HL-60 (cell line): ENCODE measurements around the gene HOOK2.

Experiments
- DNase-seq, 2 experiments: peaks; one replicate each; pipeline ENCODE4 v3.0.0-alpha.2; 2010 to 2020; ENCODE audit warnings: low read depth in 1 of 2, low spot score in 1 of 2
- H3K27ac ChIP-seq: fragments of 250-450 bp; sonication (Bioruptor Pico); replicated peaks from 2 replicates; pipeline ENCODE4 v1.5.1; 2020; ENCODE audit warnings: mild to moderate bottlenecking, moderate library complexity
- H3K27me3 ChIP-seq: fragments of 250-450 bp; sonication (Bioruptor Pico); 2 replicates; pipeline ENCODE4 v1.5.1; 2021; ENCODE audit warnings: mild to moderate bottlenecking, moderate library complexity; ENCODE audit not compliant: insufficient read depth, poor library complexity, severe bottlenecking
- H3K4me3 ChIP-seq: replicated peaks from 2 replicates; pipeline ENCODE4 v1.5.1; 2011; ENCODE audit warnings: mild to moderate bottlenecking, control low read depth, low read length; ENCODE audit not compliant: insufficient read depth
- GABPA ChIP-seq: IDR thresholded peaks from 2 replicates; pipeline ENCODE4 v1.6.1; 2012; ENCODE audit warnings: low read depth
- POLR2AphosphoS5 ChIP-seq: IDR thresholded peaks from 2 replicates; pipeline ENCODE4 v1.6.1; 2012; ENCODE audit warnings: low read depth
- SPI1 ChIP-seq: IDR thresholded peaks from 2 replicates; pipeline ENCODE4 v1.6.1; 2012; ENCODE audit warnings: low read depth, mild to moderate bottlenecking, borderline replicate concordance
- TF ChIP-seq, protein P1 (sequence below): IDR thresholded peaks from 2 replicates; pipeline ENCODE4 v1.6.1; 2012; ENCODE audit warnings: low read depth; ENCODE audit not compliant: insufficient replicate concordance
- TF ChIP-seq, protein P2 (sequence below): IDR thresholded peaks from one replicate; pipeline ENCODE4 v1.5.1; 2011; ENCODE audit warnings: low read length, control low read depth, inconsistent platforms; ENCODE audit not compliant: insufficient read depth

The HOOK2 gene

DNA sequence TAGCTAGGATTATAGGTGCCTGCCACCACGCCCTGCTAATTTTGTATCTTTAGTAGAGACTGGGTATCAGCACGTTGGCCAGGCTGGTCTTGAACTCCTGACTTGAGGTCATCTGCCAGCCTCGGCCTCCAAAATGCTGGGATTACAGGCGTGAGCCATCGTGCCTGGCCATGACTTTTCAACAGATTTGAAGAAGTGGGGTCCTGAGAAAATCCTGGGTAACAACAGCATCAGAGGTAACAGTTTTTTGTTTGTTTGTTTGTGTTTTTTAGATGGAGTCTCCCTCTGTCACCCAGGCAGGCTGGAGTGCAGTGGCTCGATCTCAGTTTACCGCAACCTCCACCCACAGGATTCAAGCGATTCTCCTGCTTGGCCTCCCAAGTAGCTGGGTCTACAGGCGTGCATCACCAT, 19.6 kb upstream of the HOOK2 start:
- no peaks in the 10 kb centered on the region for H3K27me3 ChIP-seq
- DNase-seq: no peak
- TF ChIP-seq, protein P1, sequence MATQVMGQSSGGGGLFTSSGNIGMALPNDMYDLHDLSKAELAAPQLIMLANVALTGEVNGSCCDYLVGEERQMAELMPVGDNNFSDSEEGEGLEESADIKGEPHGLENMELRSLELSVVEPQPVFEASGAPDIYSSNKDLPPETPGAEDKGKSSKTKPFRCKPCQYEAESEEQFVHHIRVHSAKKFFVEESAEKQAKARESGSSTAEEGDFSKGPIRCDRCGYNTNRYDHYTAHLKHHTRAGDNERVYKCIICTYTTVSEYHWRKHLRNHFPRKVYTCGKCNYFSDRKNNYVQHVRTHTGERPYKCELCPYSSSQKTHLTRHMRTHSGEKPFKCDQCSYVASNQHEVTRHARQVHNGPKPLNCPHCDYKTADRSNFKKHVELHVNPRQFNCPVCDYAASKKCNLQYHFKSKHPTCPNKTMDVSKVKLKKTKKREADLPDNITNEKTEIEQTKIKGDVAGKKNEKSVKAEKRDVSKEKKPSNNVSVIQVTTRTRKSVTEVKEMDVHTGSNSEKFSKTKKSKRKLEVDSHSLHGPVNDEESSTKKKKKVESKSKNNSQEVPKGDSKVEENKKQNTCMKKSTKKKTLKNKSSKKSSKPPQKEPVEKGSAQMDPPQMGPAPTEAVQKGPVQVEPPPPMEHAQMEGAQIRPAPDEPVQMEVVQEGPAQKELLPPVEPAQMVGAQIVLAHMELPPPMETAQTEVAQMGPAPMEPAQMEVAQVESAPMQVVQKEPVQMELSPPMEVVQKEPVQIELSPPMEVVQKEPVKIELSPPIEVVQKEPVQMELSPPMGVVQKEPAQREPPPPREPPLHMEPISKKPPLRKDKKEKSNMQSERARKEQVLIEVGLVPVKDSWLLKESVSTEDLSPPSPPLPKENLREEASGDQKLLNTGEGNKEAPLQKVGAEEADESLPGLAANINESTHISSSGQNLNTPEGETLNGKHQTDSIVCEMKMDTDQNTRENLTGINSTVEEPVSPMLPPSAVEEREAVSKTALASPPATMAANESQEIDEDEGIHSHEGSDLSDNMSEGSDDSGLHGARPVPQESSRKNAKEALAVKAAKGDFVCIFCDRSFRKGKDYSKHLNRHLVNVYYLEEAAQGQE: no peak
- TF ChIP-seq GABPA (no peak), SPI1 (no peak), POLR2AphosphoS5 (no peak)
- TF ChIP-seq, protein P2, sequence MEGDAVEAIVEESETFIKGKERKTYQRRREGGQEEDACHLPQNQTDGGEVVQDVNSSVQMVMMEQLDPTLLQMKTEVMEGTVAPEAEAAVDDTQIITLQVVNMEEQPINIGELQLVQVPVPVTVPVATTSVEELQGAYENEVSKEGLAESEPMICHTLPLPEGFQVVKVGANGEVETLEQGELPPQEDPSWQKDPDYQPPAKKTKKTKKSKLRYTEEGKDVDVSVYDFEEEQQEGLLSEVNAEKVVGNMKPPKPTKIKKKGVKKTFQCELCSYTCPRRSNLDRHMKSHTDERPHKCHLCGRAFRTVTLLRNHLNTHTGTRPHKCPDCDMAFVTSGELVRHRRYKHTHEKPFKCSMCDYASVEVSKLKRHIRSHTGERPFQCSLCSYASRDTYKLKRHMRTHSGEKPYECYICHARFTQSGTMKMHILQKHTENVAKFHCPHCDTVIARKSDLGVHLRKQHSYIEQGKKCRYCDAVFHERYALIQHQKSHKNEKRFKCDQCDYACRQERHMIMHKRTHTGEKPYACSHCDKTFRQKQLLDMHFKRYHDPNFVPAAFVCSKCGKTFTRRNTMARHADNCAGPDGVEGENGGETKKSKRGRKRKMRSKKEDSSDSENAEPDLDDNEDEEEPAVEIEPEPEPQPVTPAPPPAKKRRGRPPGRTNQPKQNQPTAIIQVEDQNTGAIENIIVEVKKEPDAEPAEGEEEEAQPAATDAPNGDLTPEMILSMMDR: no peak
- no peak overlapping the region for H3K27ac ChIP-seq
- H3K4me3 ChIP-seq: no peak overlapping the region

DNA sequence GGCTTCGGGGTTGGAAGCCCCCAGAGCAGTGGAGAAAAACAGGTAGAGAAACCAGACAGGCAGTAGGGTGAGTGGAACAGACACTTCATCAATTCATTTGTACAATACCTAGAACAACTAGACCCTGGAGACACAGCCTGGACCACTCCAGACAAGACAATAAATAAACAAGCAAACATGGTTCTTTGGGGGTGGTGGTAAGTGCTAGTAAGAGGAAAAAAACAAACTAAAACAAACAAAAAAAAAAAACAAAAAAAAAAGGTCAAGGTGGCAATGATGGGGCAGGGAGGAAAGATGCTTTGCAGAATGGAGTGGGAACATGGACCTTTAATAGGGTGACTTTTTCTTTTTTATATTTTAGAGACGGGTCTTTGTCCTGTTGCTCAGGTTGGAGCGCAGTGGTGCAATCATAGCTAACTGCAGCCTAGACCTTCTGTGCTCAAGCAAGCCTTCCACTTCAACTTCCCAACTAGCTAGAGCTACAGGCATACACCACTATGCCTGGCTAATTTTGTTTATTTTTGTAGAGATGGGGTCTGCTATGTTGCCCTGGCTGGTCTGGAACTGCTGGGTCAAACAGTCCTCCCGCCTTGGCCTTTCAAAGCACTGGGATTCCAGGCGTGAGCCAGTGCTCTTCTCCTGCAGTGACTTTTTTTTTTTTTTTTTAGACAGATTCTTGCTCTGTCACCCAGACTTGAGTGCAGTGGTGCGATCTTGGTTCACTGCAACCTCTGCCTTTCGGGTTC, 19.0 kb upstream of the HOOK2 start:
- H3K27me3 ChIP-seq: no peaks in the 10 kb centered on the region
- DNase-seq: no peak
- H3K4me3 ChIP-seq: peak overlapping the region; percentile 91
- TF ChIP-seq SPI1: no peak
- TF ChIP-seq GABPA: no peak
- TF ChIP-seq POLR2AphosphoS5: no peak
- TF ChIP-seq, protein P2: no peak
- TF ChIP-seq, protein P1: no peak
- peak overlapping the region; percentile 95 for H3K27ac ChIP-seq

DNA sequence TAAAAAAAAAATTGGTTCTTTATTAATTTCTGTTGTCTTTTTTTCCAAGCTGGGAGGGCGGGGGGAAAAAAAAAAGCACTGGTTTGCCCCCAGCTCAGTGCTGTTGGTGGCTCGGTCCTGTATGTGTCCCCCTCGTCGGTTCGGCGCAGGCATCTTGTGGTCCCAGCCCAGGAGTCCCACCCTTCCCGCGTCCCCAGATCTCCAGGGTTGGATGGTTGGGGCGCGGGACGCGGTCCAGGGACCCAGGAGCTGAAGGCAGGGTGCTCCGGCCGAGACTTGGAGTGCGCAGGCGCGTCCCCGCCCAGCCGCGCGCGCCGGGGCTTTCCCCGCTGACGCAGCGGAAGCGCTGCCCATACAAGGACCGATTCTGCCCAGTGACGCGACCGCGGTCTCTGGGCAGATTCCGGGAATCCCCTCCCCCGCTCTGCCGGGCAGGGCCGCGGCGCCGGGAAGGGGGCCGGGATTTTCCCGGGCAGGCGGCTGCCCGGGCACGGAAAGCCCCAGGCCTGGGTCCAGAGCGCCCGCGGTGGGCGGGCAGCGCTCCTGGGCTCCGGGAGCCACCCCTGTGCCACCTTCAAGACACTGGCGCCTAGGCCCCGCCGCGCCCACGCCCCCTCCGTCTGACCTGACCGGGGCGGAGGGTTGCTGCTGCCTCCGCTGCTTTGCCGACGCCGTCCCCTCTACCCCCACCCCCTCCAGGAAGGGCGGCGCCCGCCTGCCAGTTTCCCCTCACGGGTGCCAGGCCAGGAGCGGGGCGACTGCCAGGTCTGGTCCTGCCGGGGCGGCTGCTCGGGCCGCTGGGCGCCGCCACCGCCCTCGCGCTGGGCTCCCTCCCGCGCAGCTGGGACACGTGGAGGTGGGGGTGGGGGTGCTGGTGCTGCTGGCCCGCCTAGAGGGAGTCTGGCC, 18.2 kb upstream of the HOOK2 start:
- peak in 1 of 2 experiments; percentile 87 for DNase-seq
- H3K4me3 ChIP-seq: peak overlapping the region; percentile 91
- TF ChIP-seq POLR2AphosphoS5 (peak; percentile 80), SPI1 (no peak)
- peak overlapping the region; percentile 95 for H3K27ac ChIP-seq
- no peaks in the 10 kb centered on the region for H3K27me3 ChIP-seq

DNA sequence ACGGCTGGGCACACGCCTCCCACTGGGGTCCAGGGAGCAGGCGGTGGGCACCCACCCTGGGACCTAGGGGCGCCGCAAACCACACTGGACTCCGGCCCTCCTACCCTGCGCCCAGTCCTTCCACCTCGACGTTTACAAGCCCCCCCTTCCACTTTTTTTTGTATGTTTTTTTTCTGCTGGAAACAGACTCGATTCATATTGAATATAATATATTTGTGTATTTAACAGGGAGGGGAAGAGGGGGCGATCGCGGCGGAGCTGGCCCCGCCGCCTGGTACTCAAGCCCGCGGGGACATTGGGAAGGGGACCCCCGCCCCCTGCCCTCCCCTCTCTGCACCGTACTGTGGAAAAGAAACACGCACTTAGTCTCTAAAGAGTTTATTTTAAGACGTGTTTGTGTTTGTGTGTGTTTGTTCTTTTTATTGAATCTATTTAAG, 17.5 kb upstream of the HOOK2 start:
- peak overlapping the region; percentile 91 for H3K4me3 ChIP-seq
- TF ChIP-seq, protein P2: no peak
- TF ChIP-seq, protein P1: no peak
- DNase-seq: no peak
- H3K27ac ChIP-seq: peak overlapping the region; percentile 95
- no peaks in the 10 kb centered on the region for H3K27me3 ChIP-seq
